HCT116 (cell line): ENCODE measurements around the gene UBR3. TPM values are rescaled to one million over a fixed set of nuclear protein-coding genes. Genes with fewer than 3 reads are reported as not detected.
A peak's percentile ranks its signal among the peaks of the same experiment; 100 is the strongest.

ENCODE experiments used
- ATAC-seq: fragments of 200-7000 bp; cut with Tn5 transposase; 2 replicates; pipeline ENCODE4 v1.9.1; 2020; ENCODE audit warnings: mild to moderate bottlenecking, moderate library complexity
- BruUV-seq: library from RNA; stranded (reverse); fragments of 400-500 nt; replicated peaks from 2 replicates; lab custom pipeline; 2021; lab: Mats Ljungman, UMichigan
- CTCF ChIA-PET: fragments of 300-600 bp; sonication (Branson Sonifier 250); formaldehyde crosslinking; loops from one replicate; lab custom pipeline; 2021; ENCODE audit warnings: antibody characterized with exemption; lab: Charles Lee
- POLR2A ChIA-PET: fragments of 300-600, 350-600 bp; sonication (Branson Sonifier 250); formaldehyde crosslinking; loops from one replicate; lab custom pipeline; 2021; ENCODE audit warnings: antibody characterized with exemption; lab: Charles Lee
- RAD21 ChIA-PET, 2 experiments: fragments of 300-600 bp; sonication (Branson Sonifier 250); formaldehyde crosslinking; loops; one replicate each; lab custom pipeline; 2023; ENCODE audit warnings: low total read pairs in 2 of 2; ENCODE audit not compliant: uncharacterized antibody in 2 of 2, unreplicated experiment in 2 of 2, low non-redundant PET in 1 of 2; lab: Charles Lee
- DNase-seq: peaks from one replicate; pipeline ENCODE4 v3.0.0-alpha.2; 2010; ENCODE audit warnings: low read depth, low spot score
- H2AFZ ChIP-seq: fragments of 200-600 bp; shearing (Covaris generic), sonication (generic); 2 replicates; pipeline ENCODE4 v1.6.1; 2017; ENCODE audit warnings: low read depth, mixed run types, mixed read lengths, antibody characterized with exemption, low read length; ENCODE audit not compliant: poor library complexity, severe bottlenecking
- H3K27ac ChIP-seq: 2 replicates; pipeline ENCODE4 v1.5.1; 2012; ENCODE audit warnings: low read depth, low read length
- H3K27me3 ChIP-seq: fragments of 200-600 bp; sonication (generic); 2 replicates; pipeline ENCODE4 v1.6.1; 2016; ENCODE audit warnings: mixed run types, low read length, mixed read lengths; ENCODE audit not compliant: insufficient read depth
- H3K36me3 ChIP-seq, 2 experiments: fragments of 200-500 bp in 1 of 2; fragments of 200-600 bp in 1 of 2; sonication (Bioruptor generic) in 1 of 2; sonication (generic) in 1 of 2; 2 replicates each; pipeline versions ENCODE4 v1.5.1 to v1.6.1; 2014 to 2016; ENCODE audit warnings: low read length in 2 of 2, inconsistent platforms in 1 of 2, mixed read lengths in 1 of 2, mixed run types in 1 of 2; ENCODE audit not compliant: insufficient read depth in 2 of 2, control insufficient read depth in 1 of 2
- H3K4me1 ChIP-seq, 2 experiments: fragments of 200-600 bp in 1 of 2; sonication (generic) in 1 of 2; 2 replicates each; pipeline versions ENCODE4 v1.5.1 to v1.6.1; 2012 to 2017; ENCODE audit warnings: low read length in 2 of 2, inconsistent platforms in 1 of 2, mild to moderate bottlenecking in 1 of 2, mixed read lengths in 1 of 2, mixed run types in 1 of 2, moderate library complexity in 1 of 2; ENCODE audit not compliant: insufficient read depth in 2 of 2, control insufficient read depth in 1 of 2
- H3K4me2 ChIP-seq: fragments of 200-600 bp; sonication (generic); 2 replicates; pipeline ENCODE4 v1.6.1; 2017; ENCODE audit warnings: mixed run types, low read length, mixed read lengths
- H3K4me3 ChIP-seq, 2 experiments: fragments of 200-600 bp in 1 of 2; sonication (generic) in 1 of 2; replicated peaks in 1 of 2; 2 replicates each; pipeline ENCODE4 v1.5.1; 2011 to 2016; ENCODE audit warnings: low read length in 2 of 2, control low read depth in 1 of 2, low read depth in 1 of 2, mild to moderate bottlenecking in 1 of 2, mixed read lengths in 1 of 2, mixed run types in 1 of 2
- H3K79me2 ChIP-seq: fragments of 200-600 bp; sonication (generic); 2 replicates; pipeline ENCODE4 v1.6.1; 2017; ENCODE audit warnings: mild to moderate bottlenecking, mixed run types, low read length, moderate library complexity, mixed read lengths; ENCODE audit not compliant: insufficient read depth
- H3K9ac ChIP-seq: fragments of 200-600 bp; sonication (generic); 2 replicates; pipeline ENCODE4 v1.6.1; 2016; ENCODE audit warnings: low read length, mixed read lengths
- H3K9me2 ChIP-seq: fragments of 200-600 bp; sonication (generic), shearing (Covaris generic); 2 replicates; pipeline ENCODE4 v1.6.1; 2017; ENCODE audit warnings: mixed run types, mild to moderate bottlenecking, moderate library complexity; ENCODE audit not compliant: insufficient read depth
- H3K9me3 ChIP-seq, 2 experiments: fragments of 200-500 bp in 1 of 2; fragments of 200-600 bp in 1 of 2; sonication (Bioruptor generic) in 1 of 2; sonication (generic) in 1 of 2; 2 replicates each; pipeline ENCODE4 v1.6.1; 2014 to 2017; ENCODE audit warnings: low read length in 2 of 2, mixed read lengths in 2 of 2, inconsistent platforms in 1 of 2, low read depth in 1 of 2, mild to moderate bottlenecking in 1 of 2, mixed run types in 1 of 2, moderate library complexity in 1 of 2; ENCODE audit not compliant: control insufficient read depth in 1 of 2, insufficient read depth in 1 of 2
- H4K20me1 ChIP-seq: fragments of 200-600 bp; sonication (generic), shearing (Covaris generic); 2 replicates; pipeline ENCODE4 v1.6.1; 2017; ENCODE audit warnings: mixed run types, mild to moderate bottlenecking, moderate library complexity; ENCODE audit not compliant: insufficient read depth
- CEBPB ChIP-seq: IDR thresholded peaks from 2 replicates; pipeline ENCODE4 v1.6.1; 2012; ENCODE audit warnings: low read depth
- ELF1 ChIP-seq: IDR thresholded peaks from 2 replicates; pipeline ENCODE4 v1.6.1; 2012; ENCODE audit warnings: low read depth, borderline replicate concordance
- EZH2 ChIP-seq: fragments of 200-600 bp; sonication (generic); IDR thresholded peaks from 2 replicates; pipeline ENCODE4 v1.6.1; 2017; ENCODE audit warnings: antibody characterized with exemption, mixed run types
- JUND ChIP-seq: IDR thresholded peaks from 2 replicates; pipeline ENCODE4 v1.6.1; 2012
- MAX ChIP-seq: IDR thresholded peaks from 2 replicates; pipeline ENCODE4 v1.6.1; 2012
- POLR2AphosphoS5 ChIP-seq: IDR thresholded peaks from 2 replicates; pipeline ENCODE4 v1.6.1; 2011; ENCODE audit warnings: mild to moderate bottlenecking, low read depth, low read length, moderate library complexity
- RAD21 ChIP-seq: IDR thresholded peaks from 2 replicates; pipeline ENCODE4 v1.6.1; 2012; ENCODE audit warnings: low read depth, mild to moderate bottlenecking
- SRF ChIP-seq: IDR thresholded peaks from 2 replicates; pipeline ENCODE4 v1.6.1; 2012; ENCODE audit warnings: low read depth
- ZBTB33 ChIP-seq: IDR thresholded peaks from 2 replicates; pipeline ENCODE4 v1.6.1; 2011; ENCODE audit warnings: mild to moderate bottlenecking, low read length, moderate library complexity; ENCODE audit not compliant: insufficient replicate concordance; ENCODE audit errors: extremely low read depth
- ZFX ChIP-seq: fragments of 450-650 bp; IDR thresholded peaks from 2 replicates; pipeline ENCODE4 v1.6.1; 2017
- ZNF274 ChIP-seq: fragments of 200-500 bp; sonication (Bioruptor generic); IDR thresholded peaks from 2 replicates; pipeline ENCODE4 v1.6.1; 2014; ENCODE audit warnings: mild to moderate bottlenecking, low read depth, low read length, inconsistent platforms
- intact Hi-C: fragments of 100-400 bp; cut with micrococcal nuclease; formaldehyde crosslinking; loops from 2 replicates; pipeline ENCODE4 v1.10.0; 2022
- total RNA-seq: library from RNA; stranded (reverse); gene quantifications from one replicate; pipeline ENCODE4 v1.2.1, GENCODE V29; 2021; ENCODE audit not compliant: unreplicated experiment

Gene UBR3
- total RNA-seq, 1 experiment from 2014 or later = 29.5 TPM

GRCh38 chr2:169822785-169823392 is 4.4 kb upstream of the UBR3 start:
- CTCF ChIA-PET = no interaction called here
- POLR2A ChIA-PET = no interaction called here
- DNase-seq (no peak), ATAC-seq (no peak)
- Histone ChIP-seq H3K4me1 (peaks cover 19 to 35% of the 10 kb centered on the region in 2 experiments), H3K4me2 (peak overlapping the region; percentile 87; the same call in 1 of the 2 replicates), H2AFZ (no peak overlapping the region), H3K27ac (no peak overlapping the region), H3K9ac (no peak overlapping the region), H3K9me3 (no peaks in the 10 kb centered on the region), H4K20me1 (peaks cover 4% of the 10 kb centered on the region; the same call in 1 of the 2 replicates), H3K79me2 (peaks cover 55% of the 10 kb centered on the region), H3K4me3 (no peak overlapping the region), H3K36me3 (peaks cover 5 to 16% of the 10 kb centered on the region in 2 experiments; a peak in 3 of 4 replicates), H3K27me3 (no peaks in the 10 kb centered on the region), H3K9me2 (no peaks in the 10 kb centered on the region)
- no TSS peak for BruUV-seq
- RAD21 ChIA-PET = no interaction called here
- intact Hi-C loops = no loop called here
- TF ChIP-seq MAX (no peak), JUND (no peak), RAD21 (no peak), SRF (no peak), EZH2 (no peak), ZNF274 (no peak), ZFX (no peak), ELF1 (no peak), CEBPB (no peak), ZBTB33 (no peak), POLR2AphosphoS5 (no peak)
